Endothelial cell (in vitro differentiated cells): Measurements from ENCODE around the gene NFE2L2. TPM values are rescaled to one million over a fixed set of nuclear protein-coding genes. Genes with fewer than 3 reads are reported as not detected.
A peak's percentile ranks its signal among the peaks of the same experiment; 100 is the strongest.
"Not testable (repeated sequence)": the region's sequence is repeated elsewhere in the genome, so short reads cannot be mapped to it uniquely, and the experiment has no call there.

ENCODE experiments used
- DNase-seq: peaks from one replicate; pipeline ENCODE4 v3.0.0; 2021; ENCODE audit warnings: low spot score
- H3K27ac Mint-ChIP-seq: one replicate; pipeline ENCODE4 v1.8.0; 2021; ENCODE audit warnings: mixed read lengths, inconsistent platforms; ENCODE audit not compliant: unreplicated experiment
- H3K27me3 Mint-ChIP-seq: one replicate; pipeline ENCODE4 v1.8.0; 2021; ENCODE audit warnings: mild to moderate bottlenecking, moderate library complexity, mixed read lengths, inconsistent platforms; ENCODE audit not compliant: unreplicated experiment
- H3K36me3 Mint-ChIP-seq: one replicate; pipeline ENCODE4 v1.8.0; 2021; ENCODE audit warnings: mild to moderate bottlenecking, low read depth, mixed read lengths, inconsistent platforms; ENCODE audit not compliant: unreplicated experiment
- H3K4me1 Mint-ChIP-seq: one replicate; pipeline ENCODE4 v1.8.0; 2021; ENCODE audit warnings: mild to moderate bottlenecking, mixed read lengths, inconsistent platforms; ENCODE audit not compliant: unreplicated experiment
- H3K4me3 Mint-ChIP-seq: one replicate; pipeline ENCODE4 v1.8.0; 2021; ENCODE audit warnings: mild to moderate bottlenecking, mixed read lengths, inconsistent platforms; ENCODE audit not compliant: unreplicated experiment
- H3K9me3 Mint-ChIP-seq: one replicate; pipeline ENCODE4 v1.8.0; 2021; ENCODE audit warnings: mixed read lengths, inconsistent platforms; ENCODE audit not compliant: unreplicated experiment
- total RNA-seq: library from RNA; stranded (reverse); fragmentation: NEBNext Ultra II Directional; extraction: Animal tissue kit (Norgen Biotek cat#: 25700); gene quantifications from one replicate; pipeline ENCODE4 v1.2.1, GENCODE V29; 2021; ENCODE audit not compliant: unreplicated experiment
- TF ChIP-seq, protein P1 (sequence below): fragments of 200-600 bp; sonication (generic); IDR thresholded peaks from one replicate; pipeline ENCODE4 v1.5.0; 2021; ENCODE audit warnings: antibody characterized with exemption; ENCODE audit not compliant: unreplicated experiment

The NFE2L2 gene
- total RNA-seq, 1 donor from 2014 or later: 50.6 TPM

- Mint-ChIP-seq H3K9me3 (no peaks in the 10 kb centered on the region), H3K27ac (peak overlapping the region; percentile 100), H3K36me3 (peaks cover 16% of the 10 kb centered on the region), H3K4me3 (peak overlapping the region; percentile 97), H3K4me1 (peaks cover 31% of the 10 kb centered on the region), H3K27me3 (peaks cover 14% of the 10 kb centered on the region)
- no peak for DNase-seq
- TF ChIP-seq, protein P1, sequence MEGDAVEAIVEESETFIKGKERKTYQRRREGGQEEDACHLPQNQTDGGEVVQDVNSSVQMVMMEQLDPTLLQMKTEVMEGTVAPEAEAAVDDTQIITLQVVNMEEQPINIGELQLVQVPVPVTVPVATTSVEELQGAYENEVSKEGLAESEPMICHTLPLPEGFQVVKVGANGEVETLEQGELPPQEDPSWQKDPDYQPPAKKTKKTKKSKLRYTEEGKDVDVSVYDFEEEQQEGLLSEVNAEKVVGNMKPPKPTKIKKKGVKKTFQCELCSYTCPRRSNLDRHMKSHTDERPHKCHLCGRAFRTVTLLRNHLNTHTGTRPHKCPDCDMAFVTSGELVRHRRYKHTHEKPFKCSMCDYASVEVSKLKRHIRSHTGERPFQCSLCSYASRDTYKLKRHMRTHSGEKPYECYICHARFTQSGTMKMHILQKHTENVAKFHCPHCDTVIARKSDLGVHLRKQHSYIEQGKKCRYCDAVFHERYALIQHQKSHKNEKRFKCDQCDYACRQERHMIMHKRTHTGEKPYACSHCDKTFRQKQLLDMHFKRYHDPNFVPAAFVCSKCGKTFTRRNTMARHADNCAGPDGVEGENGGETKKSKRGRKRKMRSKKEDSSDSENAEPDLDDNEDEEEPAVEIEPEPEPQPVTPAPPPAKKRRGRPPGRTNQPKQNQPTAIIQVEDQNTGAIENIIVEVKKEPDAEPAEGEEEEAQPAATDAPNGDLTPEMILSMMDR: no peak
Observed at GRCh38 chr2:177211169-177211568, 53.4 kb downstream of the NFE2L2 start.

DNA sequence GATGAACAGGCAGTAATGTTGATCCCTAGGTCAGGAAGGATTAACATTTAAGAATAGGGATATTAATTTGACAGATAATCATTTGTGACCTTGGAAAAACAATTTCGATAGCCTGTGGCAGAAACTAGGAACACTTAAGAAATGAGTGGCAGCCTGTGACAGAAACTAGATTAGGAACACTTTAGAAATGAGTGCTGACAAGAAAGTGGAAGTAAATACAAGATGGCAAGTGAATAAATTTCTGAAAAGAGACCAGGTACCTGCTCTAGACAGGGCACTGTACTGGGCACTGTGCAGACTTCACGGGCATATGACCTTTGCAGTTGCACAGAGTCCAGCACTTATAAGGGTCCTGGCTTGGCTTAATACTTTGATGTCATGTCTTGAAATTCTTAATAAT lies 57.4 kb downstream of the NFE2L2 start:
- no peak overlapping the region for H3K4me3 Mint-ChIP-seq
- TF ChIP-seq, protein P1: no peak
- H3K27me3 Mint-ChIP-seq: peaks cover 6% of the 10 kb centered on the region
- H3K9me3 Mint-ChIP-seq: no peaks in the 10 kb centered on the region
- H3K4me1 Mint-ChIP-seq: peaks cover 23% of the 10 kb centered on the region
- H3K36me3 Mint-ChIP-seq: no peaks in the 10 kb centered on the region
- no peak overlapping the region for H3K27ac Mint-ChIP-seq
- no peak for DNase-seq

DNA sequence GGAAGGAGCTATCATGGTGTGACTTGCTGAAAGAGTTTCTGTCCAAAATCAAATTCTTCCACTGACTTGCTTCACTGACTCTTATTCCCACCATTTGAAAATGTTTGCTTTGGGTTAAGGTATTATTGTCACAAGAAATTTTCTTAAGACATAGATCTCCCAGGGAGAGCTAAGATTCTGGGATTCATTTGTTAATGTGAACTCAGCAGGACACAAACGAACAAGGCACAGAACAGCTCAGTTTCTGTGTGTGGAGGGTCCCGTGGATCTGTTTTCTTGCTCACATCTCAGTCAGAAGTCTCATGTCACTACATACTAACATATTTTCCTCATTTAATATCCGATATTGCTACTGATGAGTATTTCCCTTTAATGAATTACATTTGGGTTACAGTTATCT lies 60.1 kb downstream of the NFE2L2 start:
- no peaks in the 10 kb centered on the region for H3K27me3 Mint-ChIP-seq
- no peaks in the 10 kb centered on the region for H3K9me3 Mint-ChIP-seq
- TF ChIP-seq, protein P1: no peak
- H3K4me1 Mint-ChIP-seq: peaks cover 13% of the 10 kb centered on the region
- H3K36me3 Mint-ChIP-seq: no peaks in the 10 kb centered on the region
- H3K27ac Mint-ChIP-seq: no peak overlapping the region
- no peak for DNase-seq
- no peak overlapping the region for H3K4me3 Mint-ChIP-seq

DNA sequence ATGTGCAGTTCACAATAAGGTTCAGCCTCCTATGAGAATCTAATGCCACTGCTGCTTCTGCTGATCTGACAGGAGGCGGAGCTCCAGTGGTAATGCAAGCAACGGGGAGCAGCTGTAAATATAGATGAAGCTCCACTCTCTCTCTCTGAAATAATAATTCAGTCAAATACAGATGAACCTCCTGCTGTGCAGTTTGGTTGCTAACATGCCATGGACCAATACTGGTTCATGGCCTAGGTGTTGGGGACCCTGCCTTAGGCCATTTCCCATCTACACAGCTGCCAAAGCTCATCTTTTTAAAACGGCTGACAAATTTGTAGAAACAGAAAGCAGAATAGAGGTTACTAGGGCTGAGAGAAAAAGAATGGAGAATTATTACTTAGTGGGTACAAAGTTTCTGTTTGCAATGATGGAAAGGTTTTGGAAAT lies 62.6 kb downstream of the NFE2L2 start:
- Mint-ChIP-seq H3K9me3 (no peaks in the 10 kb centered on the region), H3K36me3 (no peaks in the 10 kb centered on the region), H3K4me3 (no peak overlapping the region), H3K4me1 (peaks cover 13% of the 10 kb centered on the region), H3K27ac (no peak overlapping the region), H3K27me3 (no peaks in the 10 kb centered on the region)
- TF ChIP-seq, protein P1: no peak
- DNase-seq: no peak

DNA sequence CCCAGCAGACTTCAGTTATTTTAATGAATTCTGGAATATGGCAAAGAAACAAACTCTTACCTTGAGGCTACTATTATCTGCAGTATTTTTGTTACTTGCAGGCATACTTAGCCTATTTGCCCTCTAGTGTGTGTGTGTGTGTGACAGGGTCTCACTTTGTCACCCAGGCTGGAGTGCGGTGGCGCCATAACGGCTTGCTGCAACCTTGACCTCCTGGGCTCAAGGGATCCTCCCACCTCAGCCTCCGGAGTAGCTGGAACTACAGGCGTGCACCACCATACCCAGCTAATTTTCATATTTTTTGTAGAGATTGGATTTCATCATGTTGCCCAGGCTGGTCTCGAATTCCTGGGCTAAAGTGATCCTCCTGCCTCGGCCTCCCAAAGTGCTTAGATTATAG lies 64.1 kb downstream of the NFE2L2 start:
- H3K4me1 Mint-ChIP-seq, H3K36me3 Mint-ChIP-seq, H3K27me3 Mint-ChIP-seq, H3K4me3 Mint-ChIP-seq, H3K27ac Mint-ChIP-seq, H3K9me3 Mint-ChIP-seq, DNase-seq: not testable (repeated sequence)

DNA sequence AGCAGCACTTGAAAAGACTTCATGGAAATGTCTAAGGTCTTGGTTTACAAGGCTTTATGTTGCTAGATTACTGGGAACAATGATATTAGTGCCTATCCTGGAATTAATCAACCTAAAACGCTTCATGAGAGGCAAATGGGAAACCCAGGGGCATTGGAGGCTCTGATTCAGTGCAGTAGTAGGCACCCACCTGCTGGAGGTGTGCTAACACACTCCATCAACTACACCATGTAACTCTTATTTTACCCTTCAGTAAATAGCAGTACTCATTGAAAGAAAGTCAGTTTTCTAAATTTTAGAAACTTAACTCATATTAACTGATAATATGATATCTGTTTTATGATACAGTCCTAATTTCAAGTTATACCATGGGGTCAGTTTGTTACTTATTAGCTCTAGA lies 69.3 kb downstream of the NFE2L2 start:
- Mint-ChIP-seq H3K4me1 (no peaks in the 10 kb centered on the region), H3K27me3 (no peaks in the 10 kb centered on the region), H3K36me3 (no peaks in the 10 kb centered on the region), H3K9me3 (no peaks in the 10 kb centered on the region), H3K4me3 (no peak overlapping the region), H3K27ac (no peak overlapping the region)
- no peak for DNase-seq
- TF ChIP-seq, protein P1: no peak
